Subcutaneous abdominal adipose tissue (tissue), 5 donors: ENCODE data around the gene TTLL8.

ENCODE experiments used
- H3K27ac ChIP-seq: one replicate; pipeline ENCODE4 v1.7.0; 2013; ENCODE audit warnings: low read depth, mild to moderate bottlenecking, inconsistent platforms, low read length, moderate library complexity
- H3K27me3 ChIP-seq, 5 donors: one replicate each; pipeline ENCODE4 v1.7.0; 2013; ENCODE audit warnings: low read length in 5 of 5, inconsistent platforms in 1 of 5; ENCODE audit not compliant: control insufficient read depth in 5 of 5, insufficient read depth in 4 of 5
- H3K36me3 ChIP-seq, 5 donors: one replicate each; pipeline ENCODE4 v1.7.0; 2013; ENCODE audit warnings: low read length in 5 of 5; ENCODE audit not compliant: control insufficient read depth in 5 of 5, insufficient read depth in 5 of 5
- H3K4me1 ChIP-seq, 5 donors: one replicate each; pipeline ENCODE4 v1.7.0; 2013; ENCODE audit warnings: low read length in 5 of 5, mild to moderate bottlenecking in 3 of 5, moderate library complexity in 1 of 5; ENCODE audit not compliant: control insufficient read depth in 5 of 5, insufficient read depth in 5 of 5
- H3K4me3 ChIP-seq, 5 donors: one replicate each; pipeline ENCODE4 v1.7.0; 2013; ENCODE audit warnings: low read length in 5 of 5, low read depth in 1 of 5
- H3K9ac ChIP-seq, 5 donors: one replicate each; pipeline ENCODE4 v1.7.0; 2013; ENCODE audit warnings: low read length in 5 of 5, mild to moderate bottlenecking in 4 of 5, moderate library complexity in 3 of 5
- H3K9me3 ChIP-seq, 5 donors: one replicate each; pipeline ENCODE4 v1.7.0; 2013; ENCODE audit warnings: low read length in 5 of 5; ENCODE audit not compliant: control insufficient read depth in 5 of 5
- donor health status: healthy.
- donor health status: healthy.
- donor health status: healthy.
- donor health status: healthy.
- donor health status: healthy.

Gene TTLL8

DNA sequence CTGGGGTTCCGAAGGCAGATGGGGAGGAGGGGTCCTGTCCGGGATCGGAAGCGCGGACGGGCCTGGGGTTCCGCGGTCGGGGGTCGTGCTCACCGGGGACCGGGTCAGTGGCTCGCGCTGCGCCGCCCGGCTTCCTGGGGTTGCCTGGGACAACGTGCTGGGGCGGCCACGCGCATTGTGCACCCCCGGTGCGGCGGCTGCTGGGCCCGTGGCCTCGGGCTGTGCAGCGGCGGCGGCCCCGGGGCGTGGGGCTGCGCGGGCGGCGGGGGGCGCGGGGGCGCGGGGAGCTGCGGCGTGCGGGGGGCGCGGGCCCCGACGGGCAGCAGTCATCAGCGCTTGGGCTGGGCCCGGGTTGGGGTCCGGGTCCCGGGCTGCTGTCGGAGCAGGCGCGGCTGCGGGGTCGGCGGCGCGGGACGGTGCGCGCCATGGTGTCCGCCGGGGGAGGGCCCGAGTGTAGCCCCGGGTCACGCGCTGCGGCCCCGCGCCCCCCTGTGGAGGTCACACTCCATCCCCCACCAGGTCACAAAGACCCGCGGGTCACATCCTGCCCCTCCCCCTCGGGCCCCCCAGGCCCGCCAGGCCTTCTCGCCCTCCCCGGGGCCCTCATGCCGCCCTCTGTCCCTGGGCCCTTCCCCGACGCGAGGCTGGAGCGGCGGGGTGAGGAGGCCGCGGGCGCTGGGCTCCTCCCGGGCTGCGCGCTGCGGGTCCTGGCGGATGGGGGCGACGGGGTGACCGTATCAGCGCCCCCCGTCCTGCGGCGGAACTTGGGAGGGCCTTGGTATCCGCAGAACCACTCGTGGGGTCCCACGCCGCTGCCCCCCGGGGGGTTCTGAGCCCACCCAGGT is at the start of gene TTLL8:
Gene TTLL8, minus strand, starts transcription at position 238 of the 845 bp plus-strand sequence.
- Histone ChIP-seq H3K27ac (no peak within 1 kb of the TSS), H3K36me3 (no peaks in the 10 kb centered on the region), H3K4me3 (no peak within 1 kb of the TSS), H3K27me3 (peaks cover 27 to 46% (median 33%) of the 10 kb centered on the region in 5 donors), H3K9me3 (peaks cover 3 to 12% (median 8%) of the 10 kb centered on the region in 5 donors), H3K4me1 (peaks cover 0 to 13% (median 12%) of the 10 kb centered on the region in 5 donors), H3K9ac (no peak within 1 kb of the TSS)

DNA sequence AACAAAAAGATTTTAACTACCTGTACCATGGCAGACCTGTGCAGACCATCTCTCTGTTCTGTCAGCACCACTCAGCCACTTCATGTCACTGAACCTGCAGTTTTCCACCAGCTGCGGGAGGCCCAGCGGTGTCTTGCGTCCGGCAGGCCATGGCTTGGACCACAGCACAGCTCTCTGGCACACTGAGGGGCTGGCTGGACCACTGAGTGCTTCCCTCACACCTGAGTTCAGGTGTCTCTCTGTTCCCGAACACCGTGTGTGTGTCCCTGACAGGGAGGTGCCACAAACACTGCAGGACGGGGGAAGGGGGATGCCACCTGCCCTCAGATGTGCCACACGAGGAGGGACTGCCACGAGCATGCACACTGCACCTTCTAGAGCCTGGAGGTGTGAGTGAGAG is 49.4 kb upstream of the TTLL8 start:
- no peak overlapping the region for H3K4me3 ChIP-seq
- peaks cover 5 to 14% (median 9%) of the 10 kb centered on the region in 5 donors for H3K27me3 ChIP-seq
- H3K4me1 ChIP-seq, result peaks cover 0 to 10% (median 5%) of the 10 kb centered on the region in 5 donors
- H3K36me3 ChIP-seq, result no peaks in the 10 kb centered on the region
- no peak overlapping the region for H3K27ac ChIP-seq
- H3K9ac ChIP-seq, result no peak overlapping the region
- no peaks in the 10 kb centered on the region for H3K9me3 ChIP-seq

DNA sequence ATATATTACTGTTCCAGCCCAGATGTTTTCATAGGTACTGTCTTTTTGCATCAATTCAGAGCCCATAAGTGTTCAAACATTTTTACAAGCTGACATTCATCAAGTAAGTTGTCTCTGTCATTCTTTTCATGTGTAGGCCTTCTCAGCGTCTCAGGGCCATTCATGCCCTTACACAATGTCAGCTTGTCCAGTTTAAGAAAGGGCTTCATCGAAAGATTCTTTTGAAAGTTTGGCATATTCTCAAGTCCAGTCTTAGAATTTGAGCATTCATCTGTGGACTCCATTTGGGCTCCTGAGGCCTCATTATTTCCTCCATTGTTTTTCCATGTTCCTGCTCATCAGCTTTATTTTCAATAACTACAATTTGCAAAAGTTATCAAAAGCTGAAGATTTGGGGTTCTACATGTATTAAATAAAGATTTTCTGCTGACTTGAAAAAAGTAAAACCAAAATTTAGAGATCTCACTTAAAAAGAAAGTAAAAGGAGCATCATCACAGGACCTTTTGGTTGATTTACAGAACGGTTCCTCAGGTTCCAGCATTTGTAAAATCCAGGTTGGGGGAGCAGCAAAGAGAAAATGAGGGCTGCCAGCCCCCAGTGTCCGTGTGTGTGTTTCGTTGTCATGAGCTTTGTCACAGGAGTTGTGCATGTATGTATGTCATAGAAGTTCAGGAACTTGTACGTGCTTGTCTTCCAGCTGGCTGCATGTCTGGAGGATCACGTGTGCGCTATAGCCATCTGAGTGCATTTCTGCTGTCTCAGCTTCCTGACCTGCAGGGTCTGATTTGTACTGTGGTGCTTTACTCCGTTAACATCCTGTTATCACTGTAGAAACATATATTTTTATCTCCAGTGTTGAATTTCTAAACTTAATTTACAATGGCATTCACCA is 47.4 kb upstream of the TTLL8 start:
- Histone ChIP-seq H3K9me3 (no peaks in the 10 kb centered on the region), H3K9ac (peak overlapping the region in 1 of 5 donors; percentile 52), H3K4me1 (peaks cover 0 to 6% (median 0%) of the 10 kb centered on the region in 5 donors), H3K27me3 (peaks cover 0 to 11% (median 0%) of the 10 kb centered on the region in 5 donors), H3K27ac (no peak overlapping the region), H3K36me3 (no peaks in the 10 kb centered on the region), H3K4me3 (no peak overlapping the region)

DNA sequence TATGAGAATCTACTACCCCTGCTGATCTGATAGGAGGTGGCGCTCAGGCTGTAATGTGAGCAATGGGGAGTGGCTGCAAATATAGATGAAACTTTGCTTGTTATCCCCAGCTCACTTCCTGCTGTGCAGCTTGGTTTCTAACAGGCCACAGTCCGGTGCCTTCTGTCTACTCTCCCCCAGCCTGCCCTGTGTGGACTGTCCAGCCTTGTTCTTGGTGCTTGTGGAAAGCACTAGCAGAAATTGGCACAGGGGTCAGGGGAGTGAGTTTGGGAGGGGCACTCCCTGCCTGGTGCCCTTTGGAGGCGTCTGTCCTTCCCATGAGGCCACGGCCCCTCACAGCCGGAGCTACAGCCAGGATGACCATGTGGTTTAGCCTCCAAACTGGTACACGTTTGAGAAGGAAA is 46.0 kb upstream of the TTLL8 start:
- H3K27ac ChIP-seq, result no peak overlapping the region
- peaks cover 0 to 6% (median 0%) of the 10 kb centered on the region in 5 donors for H3K4me1 ChIP-seq
- H3K9me3 ChIP-seq, result no peaks in the 10 kb centered on the region
- H3K4me3 ChIP-seq, result no peak overlapping the region
- H3K9ac ChIP-seq, result no peak overlapping the region
- peaks cover 0 to 11% (median 0%) of the 10 kb centered on the region in 5 donors for H3K27me3 ChIP-seq
- H3K36me3 ChIP-seq, result no peaks in the 10 kb centered on the region

DNA sequence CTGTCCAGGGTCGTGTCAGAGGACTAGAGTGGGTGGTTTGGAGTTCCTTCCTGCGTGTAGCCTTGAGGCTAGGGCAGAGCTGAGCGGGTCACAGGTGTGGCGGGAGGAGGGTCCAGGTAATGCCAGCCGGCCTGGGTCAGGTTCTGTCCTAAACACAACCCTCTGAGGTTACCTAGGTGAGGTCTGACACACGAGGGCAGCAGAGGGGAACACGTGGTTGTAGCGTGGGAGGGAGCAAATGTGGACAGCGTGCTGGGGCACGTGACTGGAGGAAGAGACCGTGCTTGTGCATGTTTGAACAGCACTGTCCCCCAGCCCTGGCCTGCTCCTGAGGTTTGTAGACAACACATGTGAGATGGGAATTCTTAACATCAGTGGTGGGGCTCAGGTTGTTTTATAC is 44.8 kb upstream of the TTLL8 start:
- no peaks in the 10 kb centered on the region for H3K9me3 ChIP-seq
- H3K4me3 ChIP-seq, result no peak overlapping the region
- peaks cover 0 to 8% (median 0%) of the 10 kb centered on the region in 5 donors for H3K27me3 ChIP-seq
- H3K27ac ChIP-seq, result no peak overlapping the region
- H3K9ac ChIP-seq, result no peak overlapping the region
- H3K4me1 ChIP-seq, result peaks cover 0 to 6% (median 0%) of the 10 kb centered on the region in 5 donors
- no peaks in the 10 kb centered on the region for H3K36me3 ChIP-seq

DNA sequence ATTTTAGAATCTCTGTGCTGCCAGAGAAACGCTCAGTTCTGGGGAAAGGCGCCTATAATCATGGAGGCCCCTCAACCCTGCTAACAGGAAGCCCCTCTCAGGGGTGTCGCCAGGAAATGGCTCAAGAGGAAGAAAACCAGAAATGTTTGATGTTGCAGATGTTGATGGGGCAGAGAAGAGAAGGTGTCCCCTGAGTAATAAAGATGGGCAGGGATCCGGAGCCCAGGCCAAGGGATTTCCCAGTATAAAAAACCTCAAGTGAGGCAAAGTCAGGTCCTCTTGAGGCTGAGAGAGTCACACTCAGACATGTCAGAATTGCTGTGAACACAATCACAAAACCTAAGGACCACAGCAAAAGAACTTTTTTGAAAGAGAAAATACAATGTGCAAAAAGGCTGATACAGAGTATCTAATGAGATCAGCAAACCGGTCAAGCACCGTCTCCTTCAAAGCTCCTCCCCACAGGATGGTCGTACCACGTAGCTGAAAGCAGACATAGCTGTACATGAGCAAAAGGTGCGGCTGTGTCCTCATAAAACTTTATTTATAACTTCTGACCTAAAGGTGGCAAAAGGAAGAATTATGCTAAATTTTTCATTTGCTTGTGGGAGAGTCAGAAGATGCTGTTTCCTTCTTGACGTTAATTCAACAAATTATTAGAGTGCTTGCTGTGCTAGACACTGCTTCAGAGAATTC is 43.9 kb upstream of the TTLL8 start:
- Histone ChIP-seq H3K9me3 (no peaks in the 10 kb centered on the region), H3K36me3 (no peaks in the 10 kb centered on the region), H3K9ac (no peak overlapping the region), H3K27me3 (peaks cover 0 to 6% (median 0%) of the 10 kb centered on the region in 5 donors), H3K27ac (no peak overlapping the region), H3K4me3 (no peak overlapping the region), H3K4me1 (peaks cover 0 to 6% (median 0%) of the 10 kb centered on the region in 5 donors)

DNA sequence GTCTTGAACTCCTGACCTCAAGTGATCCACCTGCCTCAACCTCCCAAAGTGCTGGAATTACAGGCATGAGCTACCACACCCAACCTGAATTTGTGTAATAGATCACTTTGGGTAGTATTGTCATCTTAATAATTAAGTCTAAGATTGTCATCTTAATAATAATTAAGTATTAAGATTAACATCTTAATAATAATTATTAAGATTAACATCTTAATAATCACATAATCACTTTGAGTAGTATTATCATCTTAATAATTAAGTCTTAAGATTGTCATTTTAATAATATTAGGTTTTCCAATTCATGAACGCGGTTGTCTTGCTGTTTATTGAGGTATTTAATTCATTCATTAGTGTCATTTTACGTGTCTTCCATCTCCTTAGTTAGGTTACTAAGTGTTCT is 40.0 kb upstream of the TTLL8 start:
- no peak overlapping the region for H3K27ac ChIP-seq
- no peaks in the 10 kb centered on the region for H3K9me3 ChIP-seq
- peaks cover 0 to 5% (median 0%) of the 10 kb centered on the region in 5 donors for H3K27me3 ChIP-seq
- H3K4me3 ChIP-seq, result no peak overlapping the region
- no peaks in the 10 kb centered on the region for H3K4me1 ChIP-seq
- no peaks in the 10 kb centered on the region for H3K36me3 ChIP-seq
- H3K9ac ChIP-seq, result no peak overlapping the region

DNA sequence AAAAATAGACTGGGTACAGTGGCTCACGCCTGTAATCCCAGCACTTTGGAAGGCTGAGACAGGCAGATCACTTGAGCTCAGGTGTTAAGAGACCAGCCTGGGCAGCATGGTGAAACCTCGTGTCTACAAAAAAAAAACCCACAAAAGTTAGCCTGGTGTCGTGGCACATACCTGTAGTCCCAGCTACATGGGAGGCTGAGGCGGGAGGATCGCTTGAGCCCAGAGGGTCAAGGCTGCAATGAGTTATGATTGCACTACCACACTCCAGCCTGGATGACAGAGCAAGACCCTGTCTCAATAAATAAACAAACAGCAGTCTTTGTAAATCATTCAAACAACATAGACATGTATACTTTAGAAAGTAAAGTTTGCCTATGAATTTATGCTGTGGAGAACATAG is 34.2 kb upstream of the TTLL8 start:
- Histone ChIP-seq H3K27ac (no peak overlapping the region), H3K9ac (no peak overlapping the region), H3K4me1 (no peaks in the 10 kb centered on the region), H3K36me3 (no peaks in the 10 kb centered on the region), H3K4me3 (no peak overlapping the region), H3K27me3 (peaks cover 0 to 13% (median 5%) of the 10 kb centered on the region in 5 donors), H3K9me3 (no peaks in the 10 kb centered on the region)

DNA sequence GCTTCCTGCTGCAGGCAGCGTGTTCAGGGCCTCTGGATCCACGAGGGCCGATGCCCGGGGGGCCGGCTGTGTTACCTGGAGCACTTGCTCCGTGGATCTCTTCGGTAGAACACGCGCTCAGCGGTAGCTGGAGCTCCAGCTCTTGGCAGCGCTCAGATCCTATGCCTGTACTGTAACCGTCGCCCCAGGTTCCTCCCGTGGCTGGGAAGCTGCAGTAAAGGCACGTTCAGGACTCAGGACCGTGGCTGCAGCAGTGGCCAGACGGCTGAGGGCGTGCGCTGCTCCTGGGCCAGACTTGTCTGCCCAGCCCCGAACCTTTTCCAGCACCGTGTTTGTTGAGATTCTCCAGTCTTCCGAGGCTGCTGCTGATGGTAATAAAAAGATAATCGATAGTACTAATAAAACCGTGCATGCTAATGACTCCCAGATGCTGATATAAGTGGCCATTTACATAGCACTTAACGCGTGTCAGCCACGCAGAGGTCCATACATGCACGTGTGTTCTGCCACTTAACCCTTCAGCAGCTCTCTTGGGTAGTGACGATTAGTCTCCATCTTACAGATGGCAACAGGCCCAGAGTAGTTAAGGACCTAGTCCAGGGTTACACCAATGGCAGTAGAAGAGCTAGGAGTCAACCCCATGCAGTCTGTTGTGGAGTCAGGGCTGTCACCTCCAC is 33.1 kb upstream of the TTLL8 start:
- Histone ChIP-seq H3K4me3 (no peak overlapping the region), H3K27ac (no peak overlapping the region), H3K9me3 (peaks cover 0 to 2% (median 0%) of the 10 kb centered on the region in 5 donors), H3K9ac (no peak overlapping the region), H3K27me3 (peaks cover 0 to 15% (median 5%) of the 10 kb centered on the region in 5 donors), H3K36me3 (no peaks in the 10 kb centered on the region), H3K4me1 (no peaks in the 10 kb centered on the region)
